Muscle of arm (tissue), 14 donors: Measurements from ENCODE around the gene KIF11. TPM values are rescaled to one million over a fixed set of nuclear protein-coding genes. Genes with fewer than 3 reads are reported as not detected.
"Not testable (repeated sequence)": the region's sequence is repeated elsewhere in the genome, so short reads cannot be mapped to it uniquely, and the experiment has no call there.

Experiments used
- DNase-seq: peaks from one replicate; pipeline ENCODE4 v3.0.0-alpha.2; 2013
- long read RNA-seq, 11 donors: transcript quantifications; one replicate each; lab custom pipeline, GENCODE V29; 2026
- polyA plus RNA-seq, 12 donors: library from polyadenylated mRNA; unstranded; fragments of 120-200 nt; gene quantifications; one replicate each; pipeline ENCODE4 v1.2.1, GENCODE V29; 2013; ENCODE audit not compliant: insufficient read length in 12 of 12

KIF11 gene
- polyA plus RNA-seq, result 10 to 100 TPM in 11 of 12 donors, not detected in 1; 11.6 to 28.4 (median 18.1) TPM
- long read RNA-seq, donor 1, partial matches to known transcripts, result 5 of 5 reads
- long read RNA-seq, donor 1, other reads (novel, unspliced or antisense), result 0 of 5 reads
- long read RNA-seq, donor 2, full-length matches to known transcripts, result 3 of 3 reads
- long read RNA-seq, donor 2, partial matches to known transcripts, result 0 of 3 reads
- long read RNA-seq, donor 2, other reads (novel, unspliced or antisense), result 0 of 3 reads
- long read RNA-seq, donor 3, result 0 reads
- long read RNA-seq, donor 4, full-length matches to known transcripts, result 1 of 1 reads
- long read RNA-seq, donor 4, partial matches to known transcripts, result 0 of 1 reads
- long read RNA-seq, donor 4, other reads (novel, unspliced or antisense), result 0 of 1 reads
- long read RNA-seq, donor 5, result 0 reads
- long read RNA-seq, donor 6, full-length matches to known transcripts, result 3 of 3 reads
- long read RNA-seq, donor 6, partial matches to known transcripts, result 0 of 3 reads
- long read RNA-seq, donor 6, other reads (novel, unspliced or antisense), result 0 of 3 reads
- long read RNA-seq, donor 7, result 0 reads
- long read RNA-seq, donor 8, result 0 reads
- long read RNA-seq, donor 9, partial matches to known transcripts, result 5 of 5 reads
- long read RNA-seq, donor 9, other reads (novel, unspliced or antisense), result 0 of 5 reads
- long read RNA-seq, donor 10, full-length matches to known transcripts, result 3 of 3 reads
- long read RNA-seq, donor 10, partial matches to known transcripts, result 0 of 3 reads
- long read RNA-seq, donor 10, other reads (novel, unspliced or antisense), result 0 of 3 reads
- long read RNA-seq, donor 11, full-length matches to known transcripts, result 5 of 5 reads
- long read RNA-seq, donor 11, partial matches to known transcripts, result 0 of 5 reads
- long read RNA-seq, donor 11, other reads (novel, unspliced or antisense), result 0 of 5 reads

DNA sequence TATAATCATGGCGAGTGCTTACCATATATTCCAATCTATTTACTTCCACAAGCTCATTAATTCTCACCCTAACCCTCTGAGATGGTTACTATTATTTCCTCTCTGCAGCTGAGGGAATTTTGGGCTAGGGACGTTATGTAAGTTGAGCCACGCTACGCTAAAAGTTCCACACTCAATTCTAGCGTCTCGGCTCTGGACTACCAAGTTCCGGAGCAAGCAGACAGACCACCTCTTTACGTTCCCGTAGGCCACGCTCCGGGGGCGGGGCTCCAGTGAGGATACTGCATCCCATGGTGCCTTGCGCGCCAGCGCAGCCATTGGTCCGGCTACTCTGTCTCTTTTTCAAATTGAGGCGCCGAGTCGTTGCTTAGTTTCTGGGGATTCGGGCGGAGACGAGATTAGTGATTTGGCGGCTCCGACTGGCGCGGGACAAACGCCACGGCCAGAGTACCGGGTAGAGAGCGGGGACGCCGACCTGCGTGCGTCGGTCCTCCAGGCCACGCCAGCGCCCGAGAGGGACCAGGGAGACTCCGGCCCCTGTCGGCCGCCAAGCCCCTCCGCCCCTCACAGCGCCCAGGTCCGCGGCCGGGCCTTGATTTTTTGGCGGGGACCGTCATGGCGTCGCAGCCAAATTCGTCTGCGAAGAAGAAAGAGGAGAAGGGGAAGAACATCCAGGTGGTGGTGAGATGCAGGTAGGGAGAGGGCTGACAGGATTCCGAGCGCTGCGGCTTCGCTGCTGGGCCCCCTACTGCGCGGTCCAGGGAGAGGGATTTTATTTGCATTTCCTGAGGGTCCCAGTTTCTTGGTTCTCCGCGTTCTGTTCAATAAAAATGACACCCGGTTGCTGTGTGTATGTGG, at the start of gene KIF11:
TSS of gene KIF11 (plus strand) at position 370 of the 858 bp plus-strand sequence. CDS start at position 616, 246 bp downstream.
- peak; percentile 98 for DNase-seq

DNA sequence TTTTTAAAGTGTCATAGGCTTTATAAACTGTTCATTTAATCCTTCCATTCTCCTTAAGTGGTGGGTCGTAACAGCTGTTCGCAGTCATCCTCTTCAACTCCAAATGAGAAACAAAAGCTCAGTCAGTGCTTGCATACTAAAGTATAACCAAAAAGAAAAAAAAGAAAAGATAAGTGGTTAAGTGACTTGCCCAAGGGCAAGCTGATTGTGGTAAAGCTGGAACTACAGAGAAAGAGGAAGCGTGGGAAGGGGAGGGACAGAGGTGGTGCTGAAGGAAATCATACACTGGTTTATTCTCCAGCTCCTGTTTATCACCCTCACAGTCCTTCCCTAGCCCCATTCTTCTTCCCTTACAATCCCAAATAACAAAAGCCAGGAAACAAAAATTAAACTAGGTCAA, 48.6 kb upstream of the KIF11 start:
- DNase-seq, result no peak

DNA sequence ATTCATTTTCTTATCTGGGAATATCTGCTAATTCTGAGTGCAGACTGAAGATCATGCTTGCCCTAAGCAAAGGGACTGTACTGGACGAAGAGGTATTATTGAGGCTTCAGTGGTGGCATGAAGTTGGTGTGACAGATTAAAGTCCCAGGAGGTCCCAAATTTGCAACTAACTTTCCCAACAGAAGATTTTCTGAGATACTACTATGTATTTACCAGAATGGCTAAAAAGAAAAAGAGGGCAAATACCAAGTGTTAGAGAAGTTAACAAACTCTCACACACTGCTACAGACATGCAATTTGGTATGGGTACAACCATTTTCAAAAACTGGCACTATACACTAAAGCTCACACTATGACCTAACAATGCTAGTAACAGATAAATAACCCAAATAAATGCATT, 47.4 kb upstream of the KIF11 start:
- DNase-seq, result no peak

DNA sequence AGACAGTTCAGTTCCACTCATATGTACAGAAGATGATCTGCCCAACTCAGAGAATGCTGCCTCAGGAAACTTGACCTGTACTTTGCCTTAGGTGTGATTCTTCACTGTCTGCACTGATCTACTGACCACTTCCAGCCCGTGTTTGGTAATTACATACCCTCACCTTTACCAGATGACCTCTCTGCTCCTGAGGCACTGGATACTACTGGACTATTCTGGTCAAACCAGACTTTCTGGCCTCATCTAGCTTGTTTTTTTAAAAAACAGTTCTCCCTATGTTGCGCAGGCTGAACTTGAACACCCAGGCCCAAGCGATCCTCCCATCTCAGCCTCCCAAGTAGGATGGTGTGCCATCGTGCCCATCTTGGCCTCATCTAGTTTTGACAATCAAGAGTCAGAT, 45.3 kb upstream of the KIF11 start:
- DNase-seq, result no peak

DNA sequence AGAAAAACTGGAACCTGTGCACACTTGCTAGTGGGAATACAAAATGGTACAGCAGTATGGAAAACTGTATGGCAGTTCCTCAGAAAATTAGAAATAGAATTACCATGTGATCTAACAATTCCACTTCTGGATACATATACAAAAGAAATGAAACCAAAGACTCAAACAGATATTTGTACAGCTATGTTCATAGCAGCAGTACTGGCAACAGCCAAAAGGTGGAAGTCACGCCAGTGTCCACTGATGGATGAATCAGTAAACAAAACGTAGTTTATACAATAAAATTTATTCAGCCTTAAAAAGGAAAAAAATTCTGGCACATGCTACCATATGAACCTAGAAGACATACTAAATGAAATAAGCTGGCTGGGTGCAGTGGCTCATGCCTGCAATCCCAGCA, 42.0 kb upstream of the KIF11 start:
- no peak for DNase-seq

DNA sequence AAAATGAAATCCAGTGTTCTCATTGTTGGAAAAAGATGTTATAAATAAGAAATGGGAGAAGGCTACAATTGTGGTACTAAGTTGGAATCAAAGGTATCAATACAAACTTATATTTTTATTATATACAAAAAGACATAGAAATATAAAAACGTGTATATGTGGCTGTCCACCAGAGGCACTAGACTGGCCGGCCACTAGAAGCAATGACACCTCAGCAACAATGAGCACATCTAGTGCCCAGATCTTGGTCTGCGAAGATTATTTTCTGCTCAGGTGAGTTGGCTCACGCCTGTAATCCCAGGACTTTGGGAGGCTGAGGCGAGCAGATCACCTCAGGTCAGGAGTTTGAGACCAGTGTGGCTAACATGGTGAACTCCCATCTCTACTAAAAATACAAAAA, 40.6 kb upstream of the KIF11 start:
- no peak for DNase-seq

DNA sequence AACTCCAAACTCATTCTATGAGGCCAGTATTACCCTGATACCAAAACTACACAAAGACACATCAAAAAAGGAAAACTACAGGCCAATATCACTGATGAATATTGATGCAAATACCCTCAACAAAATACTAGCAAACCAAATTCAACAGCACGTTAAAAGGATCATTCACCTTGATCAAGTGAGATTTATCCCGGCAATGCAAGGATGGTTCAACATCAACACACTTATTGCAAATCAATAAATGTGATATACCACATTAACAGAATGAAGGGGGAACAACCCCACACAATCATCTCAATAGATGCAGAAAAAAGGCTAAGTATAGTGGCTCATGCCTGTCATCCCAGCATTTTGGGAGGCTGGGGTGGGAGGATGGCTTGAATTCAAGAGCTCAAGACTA, 39.0 kb upstream of the KIF11 start:
- no peak for DNase-seq

DNA sequence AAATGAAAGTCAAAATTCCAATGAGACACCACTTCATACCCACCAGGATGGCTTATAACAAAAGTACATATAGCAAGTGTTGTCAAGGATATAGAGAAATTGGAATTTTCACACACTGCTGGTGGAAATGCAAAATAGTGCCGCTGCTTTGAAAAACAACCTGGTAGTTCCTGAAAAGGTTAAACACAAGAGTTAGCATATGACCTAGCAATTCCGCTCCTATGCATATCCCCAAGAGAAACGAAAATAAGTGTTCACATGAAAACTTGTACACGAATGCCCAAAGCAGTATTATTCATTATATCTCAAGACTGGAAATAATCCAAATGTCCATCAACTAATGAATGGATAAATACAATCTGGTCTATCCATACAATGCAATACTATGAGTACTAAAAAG, 33.9 kb upstream of the KIF11 start:
- no peak for DNase-seq

DNA sequence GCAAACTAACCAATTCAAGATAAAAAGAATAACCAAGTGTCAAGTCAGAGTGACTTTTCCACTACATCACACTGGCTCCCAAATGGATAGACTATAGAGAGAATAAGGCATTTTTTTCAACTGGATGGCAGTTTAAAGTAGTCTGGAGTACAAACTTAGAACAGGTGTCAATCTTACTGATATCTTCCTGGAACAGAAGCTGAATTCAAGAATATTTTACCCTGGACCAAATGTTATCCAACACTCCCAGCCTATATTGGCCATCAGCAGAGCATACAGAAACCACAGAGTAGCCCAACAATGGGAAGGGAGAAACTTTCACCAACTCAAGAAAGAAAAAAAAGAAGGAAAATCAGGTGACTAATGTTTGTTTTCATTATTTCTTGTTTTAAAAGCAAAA, 30.5 kb upstream of the KIF11 start:
- DNase-seq, result no peak

DNA sequence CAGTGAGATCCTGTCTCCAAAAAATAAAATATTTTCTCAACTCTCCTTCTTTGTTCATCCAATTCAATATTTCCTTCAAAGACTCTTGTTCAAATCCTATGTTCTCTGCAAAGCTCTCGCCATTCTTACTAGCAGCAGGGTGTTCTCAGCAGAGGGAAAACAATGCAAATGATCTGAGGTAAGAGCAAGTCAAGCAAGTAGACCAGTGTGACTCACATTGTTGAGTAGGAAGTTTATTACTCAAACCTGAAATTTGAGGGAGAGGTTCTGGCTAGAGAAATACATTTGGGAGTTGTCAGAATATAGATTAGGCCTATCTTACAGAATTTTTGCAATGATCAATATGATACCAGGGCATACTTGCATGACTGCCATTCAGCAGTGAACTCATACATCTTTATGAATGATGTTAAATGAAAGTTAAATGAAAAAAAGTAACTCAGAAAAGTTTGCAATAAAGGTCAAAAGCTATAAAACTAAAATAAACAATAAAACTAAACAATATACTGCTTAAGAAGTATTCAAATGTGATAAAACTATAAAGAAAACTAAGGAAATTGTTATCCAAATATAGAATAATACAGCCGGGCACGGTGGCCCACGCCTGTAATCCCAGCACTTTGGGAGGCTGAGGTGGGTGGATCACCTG, 24.9 kb upstream of the KIF11 start:
- no peak for DNase-seq

DNA sequence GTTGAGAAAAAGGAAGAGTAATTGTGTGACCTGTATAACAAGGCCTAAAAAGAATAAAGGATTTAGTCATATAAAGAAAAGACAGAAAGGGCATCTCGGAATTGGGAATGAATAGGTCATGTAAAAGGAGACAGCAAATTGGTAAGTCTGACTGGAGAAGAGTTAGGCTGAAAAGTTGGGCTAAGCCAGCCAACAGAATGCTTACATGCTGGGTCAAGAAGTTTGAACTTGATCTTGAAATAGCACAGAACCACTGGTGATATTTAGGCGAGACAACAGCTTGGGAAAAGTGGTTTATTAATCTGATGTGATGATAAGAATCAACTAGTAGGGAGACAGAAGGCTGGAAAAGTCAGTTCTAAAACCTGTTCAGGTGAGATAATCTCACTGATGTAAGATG, 23.9 kb upstream of the KIF11 start:
- no peak for DNase-seq

DNA sequence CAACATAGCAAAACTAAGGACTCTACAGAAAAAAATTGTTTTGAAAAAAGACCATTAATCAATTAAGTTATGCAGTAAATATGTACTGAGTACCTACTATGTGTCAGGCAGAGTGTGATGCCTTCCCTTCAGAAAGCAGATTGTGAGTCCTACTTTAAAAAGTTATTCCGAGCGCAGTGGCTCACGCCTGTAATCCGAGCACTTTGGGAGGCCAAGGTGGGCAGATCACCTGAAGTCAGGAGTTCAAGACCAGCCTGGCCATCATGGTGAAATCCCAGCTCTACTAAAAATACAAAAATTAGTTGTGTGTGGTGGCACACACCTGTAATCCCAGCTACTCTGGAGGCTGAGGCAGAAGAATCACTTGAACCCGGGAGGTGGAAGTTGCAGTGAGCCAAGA, 23.3 kb upstream of the KIF11 start:
- not testable (repeated sequence) for DNase-seq

DNA sequence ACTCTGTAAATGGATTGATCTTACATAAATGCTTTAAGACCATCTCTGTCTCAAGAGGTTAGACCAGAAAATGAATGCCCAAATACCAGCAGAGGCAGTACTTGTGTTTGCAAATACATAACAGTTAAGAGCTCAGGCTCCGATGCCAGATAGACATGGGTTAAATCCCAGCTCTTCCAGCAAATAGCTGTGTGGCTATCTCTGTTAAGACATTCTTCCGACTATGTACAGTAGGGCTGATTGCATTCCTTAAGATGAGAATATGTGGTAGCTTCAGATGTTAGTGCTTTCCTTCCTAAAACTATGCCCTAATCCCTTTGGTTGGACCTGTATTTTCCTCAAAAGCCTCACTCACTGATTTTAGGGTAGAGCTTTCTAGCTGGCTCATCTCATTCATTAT, 21.3 kb upstream of the KIF11 start:
- DNase-seq, result no peak

DNA sequence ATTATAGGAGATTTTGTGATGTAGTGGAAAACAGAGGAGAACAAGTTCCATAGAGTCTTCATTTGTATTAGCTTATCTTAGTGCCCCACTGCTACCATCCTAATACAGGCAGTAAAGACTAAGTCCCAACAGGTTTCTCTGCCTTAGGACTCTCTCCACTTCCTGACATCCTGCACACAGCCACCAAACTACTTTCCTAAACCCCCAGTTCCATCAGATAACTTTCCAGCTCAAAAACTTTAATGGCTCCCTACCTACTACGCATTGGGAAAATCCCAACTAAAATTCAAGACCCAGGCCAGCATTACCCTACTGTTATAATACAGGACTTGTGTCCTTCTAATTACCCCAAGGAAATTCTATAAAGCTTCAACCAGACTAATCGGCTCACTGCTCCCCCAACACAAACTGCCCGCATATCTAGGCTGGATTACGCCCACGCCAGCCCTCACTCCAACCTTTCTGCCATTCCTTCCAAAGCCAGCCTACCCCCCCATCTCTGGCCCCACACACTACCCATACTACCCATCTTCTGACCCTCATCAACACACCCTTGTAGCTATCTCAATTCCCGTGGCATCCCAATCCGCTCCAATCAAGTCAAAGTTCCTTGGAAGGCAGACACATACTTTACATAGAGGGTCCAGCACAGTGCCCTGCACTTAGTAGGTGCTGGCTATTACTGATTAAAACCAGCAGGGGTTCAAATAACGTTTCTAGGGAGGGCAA, 20.4 kb upstream of the KIF11 start:
- DNase-seq, result no peak

DNA sequence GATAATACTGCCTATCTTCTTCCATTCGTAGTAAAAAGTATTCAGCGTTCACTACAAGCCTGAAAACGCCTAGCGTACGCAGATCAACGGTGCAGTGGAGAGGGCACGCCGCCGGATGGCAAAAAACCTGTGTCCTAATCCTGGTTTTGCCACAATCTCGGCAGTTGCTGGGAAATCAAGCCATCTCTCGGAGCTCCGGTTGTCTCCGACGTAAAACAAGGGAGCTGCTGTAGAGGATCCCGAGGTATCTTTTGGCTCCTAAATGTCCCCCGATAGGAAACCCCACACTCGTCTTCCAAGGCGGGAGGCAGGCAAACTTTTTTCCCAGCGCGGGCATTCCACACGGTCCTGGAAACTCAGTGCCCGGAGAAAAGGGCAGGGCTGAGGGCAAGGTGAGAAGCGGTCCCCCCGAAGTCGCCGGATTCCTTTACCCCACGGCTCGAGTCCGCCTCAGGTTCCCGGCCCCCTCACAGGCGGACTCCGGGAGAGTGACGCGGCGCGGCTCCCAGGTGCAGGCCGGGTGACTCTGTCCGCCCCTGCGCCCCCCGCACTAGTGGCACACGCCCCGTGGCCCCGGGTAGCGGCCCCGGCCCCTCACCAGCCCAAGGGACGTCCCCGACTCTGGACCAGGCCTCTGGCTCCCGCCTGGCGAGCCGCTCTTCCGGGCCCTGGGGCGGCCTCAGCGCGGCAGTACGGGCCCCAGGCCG, 19.7 kb upstream of the KIF11 start:
- peak; percentile 20 for DNase-seq

DNA sequence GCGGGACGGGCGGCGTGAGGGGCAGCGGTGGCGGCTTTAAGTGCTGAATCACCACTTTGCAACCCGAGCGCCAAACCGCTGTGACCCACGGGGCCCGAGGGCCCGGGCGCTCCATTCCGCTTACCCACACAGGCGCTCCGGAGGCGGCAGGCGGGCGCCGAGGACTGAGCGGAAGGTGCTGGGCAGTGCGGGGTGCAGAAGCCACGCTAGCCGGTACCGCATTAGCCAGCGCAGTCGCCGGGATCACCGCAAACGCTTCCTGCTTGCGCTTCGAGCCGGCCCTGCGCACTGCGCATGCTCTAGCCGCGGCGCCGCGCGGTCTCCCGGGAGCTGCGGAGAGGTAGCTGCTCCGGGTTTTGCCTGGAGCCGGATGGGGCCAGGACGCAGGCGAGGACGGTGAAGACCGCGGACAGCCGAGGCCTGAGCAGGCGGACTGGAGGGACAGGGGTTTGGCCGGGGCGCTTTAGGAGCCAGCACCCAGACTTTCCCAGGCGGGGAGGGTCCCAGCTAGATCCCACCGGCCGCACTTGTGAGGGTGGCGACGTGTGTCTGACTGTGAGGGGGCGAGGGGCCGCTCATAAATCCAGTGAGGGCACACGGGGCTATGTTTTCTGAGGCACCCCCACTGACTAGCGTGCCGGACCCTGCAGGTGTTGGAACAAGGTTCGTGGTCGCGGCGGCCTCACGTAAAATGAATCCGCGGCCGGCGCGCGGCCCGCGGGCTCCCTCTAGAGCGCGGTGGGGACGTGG, 19.0 kb upstream of the KIF11 start, which contains the start of gene IDE:
TSS of gene IDE (minus strand) at position 296 of the 750 bp plus-strand sequence. CDS start at position 222, 74 bp downstream.
- peak; percentile 90 for DNase-seq

DNA sequence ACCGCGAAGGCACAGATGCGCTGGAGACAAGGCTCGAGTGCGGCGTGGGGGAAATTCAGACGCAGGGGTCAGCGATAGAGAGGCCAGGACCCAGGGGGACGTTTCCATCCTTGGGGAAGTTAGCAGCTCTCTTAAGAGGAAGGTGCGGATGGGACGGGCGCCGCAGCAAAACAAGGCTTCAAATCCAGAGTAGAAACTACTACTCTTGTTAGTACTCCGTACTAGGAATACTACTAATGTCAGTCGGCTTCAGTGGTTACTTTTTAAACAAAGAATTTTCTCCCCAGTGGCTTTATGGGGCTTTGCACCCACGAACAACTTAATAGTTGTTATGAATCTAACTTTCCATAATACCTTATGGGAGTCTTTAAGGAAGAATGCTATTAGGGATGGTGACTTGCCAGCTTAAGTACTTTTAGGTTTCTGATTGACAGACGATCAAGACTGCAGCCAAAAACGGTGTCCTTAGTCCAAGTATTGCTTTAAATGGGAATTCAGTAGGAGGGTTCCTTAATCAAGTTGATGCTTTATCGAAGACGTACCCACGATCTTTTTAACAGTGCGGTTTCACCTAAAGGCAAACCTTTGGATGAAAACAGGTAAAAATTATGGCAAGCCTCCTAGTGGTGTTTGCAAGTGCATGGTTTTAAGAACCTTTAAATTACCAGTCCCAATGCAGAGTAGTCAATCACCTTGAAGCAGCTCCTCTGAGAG, 18.2 kb upstream of the KIF11 start:
- DNase-seq, result no peak

DNA sequence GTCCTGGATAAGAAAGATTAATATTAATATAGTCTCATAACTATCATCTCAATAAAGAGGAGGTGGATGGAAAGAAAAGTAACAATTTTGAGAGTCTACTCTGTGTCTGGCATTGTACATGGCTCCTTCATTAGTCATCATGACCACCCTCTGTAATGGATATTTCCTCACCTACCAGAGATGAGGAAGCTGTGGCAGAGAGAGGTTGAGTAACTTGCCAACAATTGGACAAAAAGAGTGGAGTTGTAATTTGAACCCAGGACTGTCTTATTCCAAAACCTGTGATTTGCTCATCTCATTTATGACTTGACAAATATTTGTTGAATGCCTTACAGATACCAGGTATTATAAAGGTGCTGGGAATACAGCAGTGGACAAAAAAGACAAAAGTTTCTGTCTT, 17.0 kb upstream of the KIF11 start:
- no peak for DNase-seq
